Mesodermal cell (in vitro differentiated cells): ENCODE measurements around the gene ULK1.

Experiments
- H3K27ac ChIP-seq: 2 replicates; pipeline ENCODE4 v1.7.0; 2013; ENCODE audit warnings: mild to moderate bottlenecking, low read depth, low read length, moderate library complexity; ENCODE audit not compliant: severe bottlenecking
- H3K36me3 ChIP-seq: 2 replicates; pipeline ENCODE4 v1.7.1; 2013; ENCODE audit warnings: mild to moderate bottlenecking, low read length, moderate library complexity; ENCODE audit not compliant: control insufficient read depth, insufficient read depth
- H3K4me1 ChIP-seq: one replicate; pipeline ENCODE4 v1.7.1; 2013; ENCODE audit warnings: mild to moderate bottlenecking, low read length; ENCODE audit not compliant: insufficient read depth, control insufficient read depth, poor library complexity, severe bottlenecking
- H3K4me3 ChIP-seq: 2 replicates; pipeline ENCODE4 v1.7.0; 2013; ENCODE audit warnings: low read length, control low read depth, mild to moderate bottlenecking; ENCODE audit not compliant: insufficient read depth, poor library complexity, severe bottlenecking; ENCODE audit errors: extremely low read depth
- H3K9me3 ChIP-seq: 2 replicates; pipeline ENCODE4 v1.7.1; 2013; ENCODE audit warnings: mild to moderate bottlenecking, low read length, moderate library complexity; ENCODE audit not compliant: control insufficient read depth
- WGBS, 2 experiments: methylation state at CpG; one replicate each; pipeline ENCODE4 v1.1.5; 2013; ENCODE audit warnings: missing lambda C conversion rate in 2 of 2; ENCODE audit not compliant: insufficient coverage in 2 of 2; 5-methylcytosine and 5-hydroxymethylcytosine counted together

Gene ULK1

GRCh38 chr12:131923260-131923659 is 28.8 kb downstream of the ULK1 start:
- H3K9me3 ChIP-seq = no peaks in the 10 kb centered on the region
- H3K4me3 ChIP-seq = no peak overlapping the region
- H3K27ac ChIP-seq = no peak overlapping the region
- peaks cover 34% of the 10 kb centered on the region for H3K36me3 ChIP-seq
- 93 to 94% methylated on average over 5 to 9 of the region's 11 CpGs for WGBS, 2 experiments
- no peaks in the 10 kb centered on the region for H3K4me1 ChIP-seq

- 74 to 80% methylated on average over 13 to 17 of the region's 24 CpGs for WGBS, 2 experiments
- H3K9me3 ChIP-seq = no peaks in the 10 kb centered on the region
Observed at GRCh38 chr12:131927110-131928079, 33.0 kb downstream of the ULK1 start.

GRCh38 chr12:131928080-131928710 is 33.8 kb downstream of the ULK1 start:
- peak overlapping the region; percentile 94 for H3K4me3 ChIP-seq
- WGBS, 2 experiments = 36 to 42% methylated on average over 16 to 18 of the region's 33 CpGs
- peaks cover 25% of the 10 kb centered on the region for H3K36me3 ChIP-seq
- no peaks in the 10 kb centered on the region for H3K9me3 ChIP-seq
- H3K4me1 ChIP-seq = no peaks in the 10 kb centered on the region
- H3K27ac ChIP-seq = peak overlapping the region; percentile 57

More at GRCh38 chr12:131927110-131928079, 33.0 kb downstream of the ULK1 start:
- no peak overlapping the region for H3K27ac ChIP-seq
- H3K4me1 ChIP-seq = no peaks in the 10 kb centered on the region
- H3K36me3 ChIP-seq = peaks cover 21% of the 10 kb centered on the region
- H3K4me3 ChIP-seq = no peak overlapping the region

- H3K4me3 ChIP-seq = peak within 1 kb of the TSS; percentile 94
- peak within 1 kb of the TSS; percentile 62 for H3K27ac ChIP-seq
- 0 to 1% methylated on average over 55 to 62 of the region's 84 CpGs for WGBS, 2 experiments
- H3K36me3 ChIP-seq = peaks cover 31% of the 10 kb centered on the region
- no peaks in the 10 kb centered on the region for H3K4me1 ChIP-seq
- no peaks in the 10 kb centered on the region for H3K9me3 ChIP-seq
Observed at GRCh38 chr12:131928711-131929580, 34.5 kb downstream of the ULK1 start, which contains the start of gene PUS1. PUS1 (plus strand) TSS chr12:131929276; CDS start chr12:131929723, 447 bp downstream.

GRCh38 chr12:131929581-131930456 is 35.4 kb downstream of the ULK1 start:
- Histone ChIP-seq H3K4me1 (no peaks in the 10 kb centered on the region), H3K9me3 (no peaks in the 10 kb centered on the region), H3K27ac (peak overlapping the region; percentile 62), H3K36me3 (peaks cover 39% of the 10 kb centered on the region), H3K4me3 (peak overlapping the region; percentile 94)
- 1% methylated on average over 52 to 77 of the region's 87 CpGs for WGBS, 2 experiments

- H3K9me3 ChIP-seq = no peaks in the 10 kb centered on the region
- no peak overlapping the region for H3K27ac ChIP-seq
- peak overlapping the region; percentile 94 for H3K4me3 ChIP-seq
- peaks cover 45% of the 10 kb centered on the region for H3K36me3 ChIP-seq
- no peaks in the 10 kb centered on the region for H3K4me1 ChIP-seq
- 94 to 100% methylated on average over 2 to 5 of the region's 9 CpGs for WGBS, 2 experiments
Observed at GRCh38 chr12:131930510-131930909, 36.1 kb downstream of the ULK1 start.

GRCh38 chr12:131933387-131933786 is 39.0 kb downstream of the ULK1 start:
- peaks cover 67% of the 10 kb centered on the region for H3K36me3 ChIP-seq
- H3K4me3 ChIP-seq = no peak overlapping the region
- no peaks in the 10 kb centered on the region for H3K4me1 ChIP-seq
- H3K27ac ChIP-seq = no peak overlapping the region
- WGBS, 2 experiments = 99 to 100% methylated on average over 6 of the region's 8 CpGs
- no peaks in the 10 kb centered on the region for H3K9me3 ChIP-seq

GRCh38 chr12:131934535-131934934 is 40.1 kb downstream of the ULK1 start:
- 96 to 97% methylated on average over 11 of the region's 11 CpGs for WGBS, 2 experiments
- H3K36me3 ChIP-seq = peaks cover 79% of the 10 kb centered on the region

GRCh38 chr12:131938082-131938481 is 43.7 kb downstream of the ULK1 start:
- Histone ChIP-seq H3K4me1 (no peaks in the 10 kb centered on the region), H3K27ac (no peak overlapping the region), H3K4me3 (no peak overlapping the region), H3K36me3 (peaks cover 88% of the 10 kb centered on the region), H3K9me3 (no peaks in the 10 kb centered on the region)
- 68 to 100% methylated on average over 1 to 5 of the region's 7 CpGs for WGBS, 2 experiments

More at GRCh38 chr12:131934535-131934934, 40.1 kb downstream of the ULK1 start:
- H3K9me3 ChIP-seq = no peaks in the 10 kb centered on the region
- H3K4me1 ChIP-seq = no peaks in the 10 kb centered on the region
- no peak overlapping the region for H3K4me3 ChIP-seq
- H3K27ac ChIP-seq = no peak overlapping the region
